Measurements from ENCODE around the gene KIAA1755.
"Not testable (repeated sequence)": the region's sequence is repeated elsewhere in the genome, so short reads cannot be mapped to it uniquely, and the experiment has no call there.

The KIAA1755 gene

DNA sequence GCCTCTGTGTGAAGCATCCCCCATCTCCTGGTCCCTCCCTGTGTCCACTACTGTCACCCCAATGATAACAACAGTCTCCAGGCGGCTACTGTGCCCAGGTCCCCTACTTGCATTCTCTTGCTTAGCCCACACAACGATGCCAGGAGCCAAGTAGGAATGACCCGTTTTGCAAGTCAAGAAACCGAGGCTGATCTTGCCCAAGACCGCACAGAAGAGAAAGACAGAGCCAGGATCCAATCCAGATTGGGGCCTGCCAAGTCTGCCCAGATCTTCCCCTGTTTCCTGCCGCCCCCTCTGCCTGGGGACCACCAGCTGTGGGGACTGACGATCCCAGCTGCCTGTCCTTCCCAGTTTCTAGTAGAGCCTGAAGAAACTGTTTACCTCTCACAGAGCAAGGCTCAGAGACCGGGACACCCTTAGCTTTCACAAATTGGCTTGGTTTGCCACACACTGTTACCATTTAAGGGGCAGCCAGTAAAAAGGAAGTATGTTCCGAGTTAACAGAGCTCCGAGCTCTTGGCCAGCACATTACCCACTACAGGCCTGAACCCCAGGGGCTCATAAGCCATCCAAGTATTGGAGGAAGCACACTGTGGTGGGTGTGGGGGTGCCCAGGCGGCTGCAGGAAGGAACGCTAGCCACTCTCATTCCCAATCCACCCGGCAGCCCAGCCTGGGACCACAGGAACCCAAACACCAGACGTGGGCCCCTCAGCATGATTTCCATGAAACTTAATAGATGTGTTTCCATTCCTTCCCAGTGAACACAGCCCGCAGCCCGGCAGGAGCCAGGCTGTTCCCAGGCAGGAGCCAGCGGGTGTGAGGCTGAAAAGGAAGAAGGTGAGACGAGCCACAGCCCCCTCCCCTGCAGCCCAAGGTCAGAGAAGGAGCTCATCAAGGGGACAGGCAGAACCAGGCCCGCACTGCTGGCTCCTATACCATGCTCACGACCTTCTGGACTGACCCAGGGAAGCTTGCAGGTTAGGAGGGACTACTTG, 7.9 kb downstream of the KIAA1755 start:
- intact Hi-C loops (cut with DNase I; ENCODE audit: low total_unique reads), result no loop called here
- Histone ChIP-seq H3K27me3 (no peaks in the 10 kb centered on the region), H3K9me3 (no peaks in the 10 kb centered on the region), H3K36me3 (no peaks in the 10 kb centered on the region), H3K4me3 (no peak overlapping the region), H3K27ac (peak overlapping the region; percentile 79 to 95), H3K4me1 (peaks cover 0 to 64% (median 24%) of the 10 kb centered on the region in 4 donors)
- peak in 1 of 2 donors; percentile 69 for DNase-seq
- TF ChIP-seq, protein P1, sequence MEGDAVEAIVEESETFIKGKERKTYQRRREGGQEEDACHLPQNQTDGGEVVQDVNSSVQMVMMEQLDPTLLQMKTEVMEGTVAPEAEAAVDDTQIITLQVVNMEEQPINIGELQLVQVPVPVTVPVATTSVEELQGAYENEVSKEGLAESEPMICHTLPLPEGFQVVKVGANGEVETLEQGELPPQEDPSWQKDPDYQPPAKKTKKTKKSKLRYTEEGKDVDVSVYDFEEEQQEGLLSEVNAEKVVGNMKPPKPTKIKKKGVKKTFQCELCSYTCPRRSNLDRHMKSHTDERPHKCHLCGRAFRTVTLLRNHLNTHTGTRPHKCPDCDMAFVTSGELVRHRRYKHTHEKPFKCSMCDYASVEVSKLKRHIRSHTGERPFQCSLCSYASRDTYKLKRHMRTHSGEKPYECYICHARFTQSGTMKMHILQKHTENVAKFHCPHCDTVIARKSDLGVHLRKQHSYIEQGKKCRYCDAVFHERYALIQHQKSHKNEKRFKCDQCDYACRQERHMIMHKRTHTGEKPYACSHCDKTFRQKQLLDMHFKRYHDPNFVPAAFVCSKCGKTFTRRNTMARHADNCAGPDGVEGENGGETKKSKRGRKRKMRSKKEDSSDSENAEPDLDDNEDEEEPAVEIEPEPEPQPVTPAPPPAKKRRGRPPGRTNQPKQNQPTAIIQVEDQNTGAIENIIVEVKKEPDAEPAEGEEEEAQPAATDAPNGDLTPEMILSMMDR (IDR thresholded peaks at IDR 0.05), result no peak

DNA sequence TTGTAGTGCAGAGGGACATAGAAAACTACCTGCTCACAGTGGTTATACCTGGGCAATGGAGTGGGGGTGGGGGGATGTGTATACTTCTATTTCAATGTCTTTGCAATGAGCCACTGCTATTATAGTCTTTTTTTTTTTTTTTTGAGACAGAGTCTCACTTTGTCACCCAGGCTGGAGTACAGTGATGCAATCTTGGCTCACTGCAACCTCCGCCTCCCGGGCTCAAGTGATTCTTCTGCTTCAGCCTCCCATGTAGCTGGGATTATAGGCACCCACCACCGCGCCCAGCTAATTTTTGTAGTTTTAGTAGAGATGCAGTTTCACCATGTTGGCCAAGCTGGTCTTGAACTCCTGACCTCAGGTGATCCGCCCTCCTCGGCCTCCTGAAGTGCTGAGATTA, 9.1 kb downstream of the KIAA1755 start:
- intact Hi-C loops (cut with DNase I; ENCODE audit: low total_unique reads); H3K9me3 ChIP-seq; H3K27me3 ChIP-seq; H3K4me3 ChIP-seq; H3K36me3 ChIP-seq: not testable (repeated sequence)
- peaks cover 0 to 63% (median 27%) of the 10 kb centered on the region in 4 donors for H3K4me1 ChIP-seq
- peak in 1 of 2 donors; percentile 72 for DNase-seq
- peak overlapping the region in 1 of 2 donors; percentile 79 for H3K27ac ChIP-seq

DNA sequence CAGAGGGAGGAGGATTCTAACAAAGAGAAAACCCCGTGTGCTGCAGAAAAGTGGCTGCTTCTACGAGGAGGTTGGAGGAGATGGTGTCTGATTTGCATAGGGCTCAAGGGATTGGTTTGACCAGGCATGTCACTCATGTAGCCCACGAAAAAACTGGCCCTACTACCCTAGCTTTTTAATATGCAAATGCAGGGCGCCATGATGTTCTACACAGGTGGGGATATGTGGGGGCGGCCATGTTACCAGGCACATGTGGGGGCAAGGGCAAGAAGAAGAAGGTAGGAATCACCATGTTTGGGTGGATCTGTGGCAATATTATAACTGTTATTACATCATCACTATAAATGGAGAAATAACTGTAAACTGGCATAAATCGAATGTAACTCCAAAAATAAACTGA, 9.9 kb downstream of the KIAA1755 start:
- DNase-seq, result peak in 1 of 2 donors; percentile 31
- Histone ChIP-seq H3K9me3 (no peaks in the 10 kb centered on the region), H3K36me3 (no peaks in the 10 kb centered on the region), H3K27me3 (no peaks in the 10 kb centered on the region), H3K4me3 (no peak overlapping the region), H3K4me1 (peaks cover 0 to 54% (median 24%) of the 10 kb centered on the region in 4 donors), H3K27ac (no peak overlapping the region)
- TF ChIP-seq, protein P1 (IDR thresholded peaks at IDR 0.05), result no peak
- intact Hi-C loops (cut with DNase I; ENCODE audit: low total_unique reads), result no loop called here

DNA sequence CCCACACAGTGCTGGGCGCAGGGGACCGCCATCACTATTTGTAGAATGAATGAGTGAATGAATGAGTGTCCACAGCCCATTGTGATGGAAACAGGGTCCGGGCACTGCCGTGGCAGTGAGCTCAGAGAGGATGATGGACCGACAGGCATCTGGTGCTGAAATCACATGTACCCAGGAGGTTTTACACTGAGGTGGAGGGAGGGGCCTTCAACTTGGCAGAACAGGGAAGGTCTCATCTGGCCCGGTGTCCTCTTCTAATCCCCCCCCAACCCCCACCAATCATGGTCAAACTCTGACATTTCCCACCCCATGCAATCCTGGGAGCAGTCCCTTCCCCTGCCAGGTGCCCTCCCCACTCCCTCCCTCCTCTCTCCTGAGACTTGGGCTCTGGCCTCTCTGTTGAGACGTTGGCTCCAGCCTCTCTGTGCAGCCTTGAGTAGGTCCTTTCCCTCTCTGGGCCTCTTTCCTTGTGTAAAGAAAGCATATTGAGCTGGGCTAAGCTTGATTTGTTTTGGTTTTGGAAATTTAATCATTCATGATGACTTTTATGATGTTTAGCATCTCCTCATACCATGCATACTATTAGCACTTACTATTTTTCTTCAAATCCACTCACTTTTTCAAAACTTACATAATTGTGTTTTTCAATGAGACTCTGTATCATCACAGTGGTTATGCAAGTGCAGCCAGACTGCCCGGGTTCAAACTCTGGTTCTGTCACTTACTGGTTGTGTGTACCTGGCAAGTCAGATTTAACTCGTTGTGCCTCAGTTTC, 10.8 kb downstream of the KIAA1755 start:
- intact Hi-C loops (cut with DNase I; ENCODE audit: low total_unique reads), result loop anchor here (10.0 kb wide), 1 partner anchor 45 kb away; no protein-coding TSS in a partner anchor

DNA sequence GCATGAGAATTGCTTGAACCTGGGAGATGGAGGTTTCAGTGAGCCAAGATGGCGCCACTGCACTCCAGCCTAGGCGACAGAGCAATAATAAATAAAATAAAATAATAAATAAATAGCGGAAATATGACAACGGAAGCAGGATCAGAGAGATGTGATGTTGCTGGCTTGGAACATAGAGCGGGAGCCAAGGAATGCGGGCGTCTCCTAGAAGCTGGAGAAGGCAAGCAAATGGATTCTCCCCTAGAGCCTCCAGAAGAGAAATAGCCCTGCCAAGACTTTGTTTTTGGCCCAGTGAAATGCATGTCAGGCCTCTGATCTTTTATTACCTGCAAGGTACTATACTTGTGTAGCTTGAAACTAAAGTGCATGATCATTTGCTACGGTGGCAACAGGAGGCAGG, 12.4 kb downstream of the KIAA1755 start:
- peaks cover 0 to 5% (median 2%) of the 10 kb centered on the region in 3 donors for H3K9me3 ChIP-seq
- DNase-seq, result no peak
- H3K4me1 ChIP-seq, result peaks cover 0 to 29% (median 16%) of the 10 kb centered on the region in 4 donors
- TF ChIP-seq, protein P1 (IDR thresholded peaks at IDR 0.05), result no peak
- H3K4me3 ChIP-seq, result no peak overlapping the region
- H3K36me3 ChIP-seq, result peaks cover 0 to 11% (median 5%) of the 10 kb centered on the region in 3 donors
- intact Hi-C loops (cut with DNase I; ENCODE audit: low total_unique reads), result loop anchor here (10.0 kb wide), 1 partner anchor 47 kb away; no protein-coding TSS in a partner anchor
- no peaks in the 10 kb centered on the region for H3K27me3 ChIP-seq
- H3K27ac ChIP-seq, result no peak overlapping the region

More for the DNA sequence above, 10.8 kb downstream of the KIAA1755 start:
- H3K36me3 ChIP-seq, result no peaks in the 10 kb centered on the region
- DNase-seq, result peak in 1 of 2 donors; percentile 58
- H3K27me3 ChIP-seq, result no peaks in the 10 kb centered on the region
- TF ChIP-seq, protein P1 (IDR thresholded peaks at IDR 0.05), result no peak
- no peaks in the 10 kb centered on the region for H3K9me3 ChIP-seq
- peaks cover 0 to 45% (median 17%) of the 10 kb centered on the region in 4 donors for H3K4me1 ChIP-seq
- H3K27ac ChIP-seq, result no peak overlapping the region
- no peak overlapping the region for H3K4me3 ChIP-seq

DNA sequence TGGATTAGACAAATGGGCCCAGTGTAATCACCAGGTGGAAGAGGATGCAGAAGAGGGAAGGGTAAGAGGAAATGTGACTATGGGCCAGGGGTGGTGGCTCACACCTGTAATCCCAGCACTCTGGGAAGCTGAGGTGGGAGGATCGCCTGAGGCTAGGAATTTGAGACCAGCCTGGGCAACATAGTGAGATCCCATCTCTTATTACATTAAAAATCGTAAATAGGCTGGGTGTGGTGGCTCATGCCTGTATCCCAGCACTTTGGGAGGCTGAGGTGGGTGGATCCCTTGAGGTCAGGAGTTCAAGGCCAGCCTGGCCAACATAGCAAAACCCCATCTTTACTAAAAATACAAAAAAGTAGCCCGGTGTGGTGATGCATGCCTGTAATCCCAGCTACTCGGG, 12.8 kb downstream of the KIAA1755 start:
- not testable (repeated sequence) for H3K9me3 ChIP-seq, H3K27me3 ChIP-seq, DNase-seq, H3K4me3 ChIP-seq, H3K27ac ChIP-seq
- intact Hi-C loops (cut with DNase I; ENCODE audit: low total_unique reads), result loop anchor here (10.0 kb wide), 1 partner anchor 47 kb away; no protein-coding TSS in a partner anchor
- peaks cover 0 to 25% (median 12%) of the 10 kb centered on the region in 4 donors for H3K4me1 ChIP-seq
- H3K36me3 ChIP-seq, result peaks cover 0 to 11% (median 9%) of the 10 kb centered on the region in 3 donors

Data from tibial artery (tissue), 4 donors.